Neural crest cell (in vitro differentiated cells): Measurements from ENCODE around the gene CAMSAP3. TPM values are rescaled to one million over a fixed set of nuclear protein-coding genes. Genes with fewer than 3 reads are reported as not detected.

Experiments
- DNase-seq: peaks from one replicate; pipeline ENCODE4 v3.0.0; 2021; ENCODE audit warnings: low read depth, mixed read lengths, low spot score
- H3K27ac Mint-ChIP-seq: one replicate; pipeline ENCODE4 v1.8.0; 2021; ENCODE audit warnings: mild to moderate bottlenecking, mixed read lengths; ENCODE audit not compliant: unreplicated experiment
- H3K27me3 Mint-ChIP-seq: 2 replicates; pipeline ENCODE4 v1.8.0; 2021; ENCODE audit warnings: low read depth, mild to moderate bottlenecking, mixed read lengths
- H3K36me3 Mint-ChIP-seq: 2 replicates; pipeline ENCODE4 v1.8.0; 2021; ENCODE audit warnings: low read depth, mild to moderate bottlenecking, mixed read lengths
- H3K4me1 Mint-ChIP-seq: 2 replicates; pipeline ENCODE4 v1.8.0; 2021; ENCODE audit warnings: mixed read lengths
- H3K4me3 Mint-ChIP-seq: one replicate; pipeline ENCODE4 v1.8.0; 2021; ENCODE audit warnings: mild to moderate bottlenecking, mixed read lengths
- H3K9me3 Mint-ChIP-seq: 2 replicates; pipeline ENCODE4 v1.8.0; 2021; ENCODE audit warnings: mixed read lengths
- CTCF ChIP-seq: fragments of 200-600 bp; sonication (generic); conservative IDR thresholded peaks from 2 replicates; pipeline ENCODE4 v1.5.0; 2021; ENCODE audit warnings: antibody characterized with exemption, mild to moderate bottlenecking
- total RNA-seq: library from RNA; stranded (reverse); gene quantifications from 2 replicates; pipeline ENCODE4 v1.2.1, GENCODE V29; 2021

Gene CAMSAP3
- total RNA-seq, 1 donor from 2014 or later: 13.7 TPM

- Mint-ChIP-seq H3K4me3 (no peak overlapping the region), H3K36me3 (no peaks in the 10 kb centered on the region), H3K9me3 (no peaks in the 10 kb centered on the region), H3K4me1 (peaks cover 8% of the 10 kb centered on the region), H3K27ac (no peak overlapping the region), H3K27me3 (peaks cover 35% of the 10 kb centered on the region)
- TF ChIP-seq CTCF: no peak
- no peak for DNase-seq
Observed at GRCh38 chr19:7650148-7650547, 54.5 kb downstream of the CAMSAP3 start.

GRCh38 chr19:7652061-7652641, 56.5 kb downstream of the CAMSAP3 start:
- peak; percentile 96 for DNase-seq
- H3K4me1 Mint-ChIP-seq: peaks cover 8% of the 10 kb centered on the region

GRCh38 chr19:7654401-7654800, 58.7 kb downstream of the CAMSAP3 start:
- Mint-ChIP-seq H3K4me1 (peaks cover 13% of the 10 kb centered on the region), H3K4me3 (no peak overlapping the region), H3K36me3 (no peaks in the 10 kb centered on the region), H3K27me3 (peaks cover 40% of the 10 kb centered on the region), H3K27ac (no peak overlapping the region), H3K9me3 (no peaks in the 10 kb centered on the region)
- no peak for TF ChIP-seq CTCF
- DNase-seq: no peak

More at GRCh38 chr19:7652061-7652641, 56.5 kb downstream of the CAMSAP3 start:
- Mint-ChIP-seq H3K9me3 (no peaks in the 10 kb centered on the region), H3K27me3 (peaks cover 39% of the 10 kb centered on the region), H3K27ac (peak overlapping the region; percentile 4), H3K36me3 (no peaks in the 10 kb centered on the region), H3K4me3 (peak overlapping the region; percentile 24)
- peak; percentile 100 for TF ChIP-seq CTCF

- DNase-seq: no peak
- Mint-ChIP-seq H3K27me3 (peaks cover 35% of the 10 kb centered on the region), H3K27ac (no peak overlapping the region)
Observed at GRCh38 chr19:7655581-7655980, 59.9 kb downstream of the CAMSAP3 start.

GRCh38 chr19:7657131-7657751, 61.6 kb downstream of the CAMSAP3 start:
- H3K27me3 Mint-ChIP-seq: peaks cover 28% of the 10 kb centered on the region

More at GRCh38 chr19:7655581-7655980, 59.9 kb downstream of the CAMSAP3 start:
- H3K4me3 Mint-ChIP-seq: no peak overlapping the region
- peaks cover 13% of the 10 kb centered on the region for H3K4me1 Mint-ChIP-seq
- H3K36me3 Mint-ChIP-seq: no peaks in the 10 kb centered on the region
- no peak for TF ChIP-seq CTCF
- no peaks in the 10 kb centered on the region for H3K9me3 Mint-ChIP-seq

More at GRCh38 chr19:7657131-7657751, 61.6 kb downstream of the CAMSAP3 start:
- Mint-ChIP-seq H3K36me3 (no peaks in the 10 kb centered on the region), H3K27ac (no peak overlapping the region), H3K4me1 (peaks cover 10% of the 10 kb centered on the region), H3K9me3 (no peaks in the 10 kb centered on the region), H3K4me3 (no peak overlapping the region)
- no peak for DNase-seq
- no peak for TF ChIP-seq CTCF
